HEK293 (cell line): ENCODE data around the gene SMC6.

Experiments used
- CTCF ChIA-PET: fragments of 350-600 bp; formaldehyde crosslinking; extraction: SDS; loops from one replicate; lab custom pipeline; 2021; ENCODE audit warnings: antibody characterized with exemption; lab: Yijun Ruan, JAX
- POLR2A ChIA-PET: fragments of 300-600 bp; formaldehyde crosslinking; extraction: SDS; loops from one replicate; lab custom pipeline; 2020; ENCODE audit warnings: antibody characterized with exemption, inconsistent platforms; lab: Yijun Ruan, JAX
- H3K27ac ChIP-seq: fragments of 200-500 bp; sonication (Bioruptor generic); 2 replicates; pipeline ENCODE4 v1.5.1; 2014; ENCODE audit warnings: low read depth, low read length, control low read depth, inconsistent platforms; ENCODE audit errors: extremely low read depth
- H3K36me3 ChIP-seq, 2 experiments: fragments of 200-500 bp in 1 of 2; sonication (Bioruptor generic) in 1 of 2; 1 replicate in 1 of 2; 2 replicates in 1 of 2; pipeline ENCODE4 v1.5.1; 2014 to 2017; ENCODE audit warnings: inconsistent platforms in 2 of 2, low read length in 2 of 2; ENCODE audit not compliant: control insufficient read depth in 2 of 2, insufficient read depth in 1 of 2
- H3K4me1 ChIP-seq: fragments of 200-500 bp; sonication (Bioruptor generic); 2 replicates; pipeline ENCODE4 v1.5.1; 2014; ENCODE audit warnings: mild to moderate bottlenecking, low read length, inconsistent platforms; ENCODE audit not compliant: control insufficient read depth, insufficient read depth
- H3K4me3 ChIP-seq: 2 replicates; pipeline ENCODE4 v1.5.1; 2011; ENCODE audit warnings: low read depth, mild to moderate bottlenecking, control low read depth, low read length, moderate library complexity
- H3K9me3 ChIP-seq: fragments of 200-500 bp; sonication (Bioruptor generic); 2 replicates; pipeline ENCODE4 v1.5.1; 2014; ENCODE audit warnings: low read depth, low read length, inconsistent platforms; ENCODE audit not compliant: control insufficient read depth, insufficient read depth
- BCL11B ChIP-seq: fragments of 450-650 bp; formaldehyde crosslinking; IDR thresholded peaks from 2 replicates; pipeline ENCODE4 v1.5.1; 2016; ENCODE audit warnings: low read depth, missing biosample characterization, missing genetic modification characterization
- MZF1 ChIP-seq: fragments of 450-650 bp; formaldehyde crosslinking; IDR thresholded peaks from 2 replicates; pipeline ENCODE4 v1.5.1; 2017; ENCODE audit warnings: missing biosample characterization, missing genetic modification characterization, borderline replicate concordance
- SETDB1 ChIP-seq: IDR thresholded peaks from one replicate; pipeline ENCODE4 v1.6.1; 2017; ENCODE audit warnings: mild to moderate bottlenecking, low read length, moderate library complexity, mixed read lengths; ENCODE audit not compliant: insufficient read length
- ZFP3 ChIP-seq: fragments of 450-650 bp; formaldehyde crosslinking; IDR thresholded peaks from 2 replicates; pipeline ENCODE4 v1.5.1; 2016; ENCODE audit warnings: low read depth, missing biosample characterization, missing genetic modification characterization
- ZNF146 ChIP-seq: fragments of 450-650 bp; formaldehyde crosslinking; IDR thresholded peaks from 2 replicates; pipeline ENCODE4 v1.5.1; 2016; ENCODE audit warnings: missing biosample characterization, missing genetic modification characterization
- ZNF175 ChIP-seq: fragments of 450-650 bp; formaldehyde crosslinking; IDR thresholded peaks from 2 replicates; pipeline ENCODE4 v1.5.1; 2016; ENCODE audit warnings: missing biosample characterization, missing genetic modification characterization
- ZNF223 ChIP-seq: fragments of 450-650 bp; formaldehyde crosslinking; IDR thresholded peaks from 2 replicates; pipeline ENCODE4 v1.5.1; 2016; ENCODE audit warnings: missing biosample characterization, missing genetic modification characterization
- ZNF23 ChIP-seq: fragments of 450-650 bp; formaldehyde crosslinking; IDR thresholded peaks from 2 replicates; pipeline ENCODE4 v1.5.1; 2016; ENCODE audit warnings: missing biosample characterization, missing genetic modification characterization, borderline replicate concordance
- ZNF311 ChIP-seq: fragments of 450-650 bp; formaldehyde crosslinking; IDR thresholded peaks from 2 replicates; pipeline ENCODE4 v1.5.1; 2017; ENCODE audit warnings: missing biosample characterization, missing genetic modification characterization, borderline replicate concordance
- ZNF354C ChIP-seq: fragments of 450-650 bp; formaldehyde crosslinking; IDR thresholded peaks from 2 replicates; pipeline ENCODE4 v1.5.1; 2016; ENCODE audit warnings: missing biosample characterization, missing genetic modification characterization, low read depth, borderline replicate concordance
- ZNF398 ChIP-seq: fragments of 450-650 bp; formaldehyde crosslinking; IDR thresholded peaks from 2 replicates; pipeline ENCODE4 v1.5.1; 2017; ENCODE audit warnings: missing biosample characterization, missing genetic modification characterization
- ZNF518A ChIP-seq: fragments of 450-650 bp; formaldehyde crosslinking; conservative IDR thresholded peaks from 2 replicates; pipeline ENCODE4 v1.5.1; 2016; ENCODE audit warnings: low read depth, missing biosample characterization, missing genetic modification characterization
- ZNF747 ChIP-seq: fragments of 450-650 bp; formaldehyde crosslinking; IDR thresholded peaks from 2 replicates; pipeline ENCODE4 v1.5.1; 2016; ENCODE audit warnings: missing biosample characterization, missing genetic modification characterization
- ZSCAN4 ChIP-seq: fragments of 450-650 bp; formaldehyde crosslinking; IDR thresholded peaks from 2 replicates; pipeline ENCODE4 v1.5.1; 2017; ENCODE audit warnings: missing biosample characterization, missing genetic modification characterization
- TF ChIP-seq, protein P1 (sequence below): fragments of 450-650 bp; formaldehyde crosslinking; IDR thresholded peaks from 2 replicates; pipeline ENCODE4; 2016; ENCODE audit warnings: missing biosample characterization, missing genetic modification characterization
- TF ChIP-seq, protein P2 (sequence below): fragments of 450-650 bp; formaldehyde crosslinking; IDR thresholded peaks from 2 replicates; pipeline ENCODE4 v1.5.1; 2016; ENCODE audit warnings: missing biosample characterization, missing genetic modification characterization
- TF ChIP-seq, protein P3 (sequence below): fragments of 450-650 bp; formaldehyde crosslinking; IDR thresholded peaks from 2 replicates; pipeline ENCODE4 v1.5.1; 2016; ENCODE audit warnings: missing biosample characterization, missing genetic modification characterization

Gene SMC6

GRCh38 chr2:17638196-17638743, 115.3 kb downstream of the SMC6 start (continued):
- TF ChIP-seq ZFP3 (tag by site-specific recombination): no peak
- TF ChIP-seq BCL11B (tag by site-specific recombination): no peak
- no peak for TF ChIP-seq ZNF223 (tag by site-specific recombination)
- TF ChIP-seq, protein P1, sequence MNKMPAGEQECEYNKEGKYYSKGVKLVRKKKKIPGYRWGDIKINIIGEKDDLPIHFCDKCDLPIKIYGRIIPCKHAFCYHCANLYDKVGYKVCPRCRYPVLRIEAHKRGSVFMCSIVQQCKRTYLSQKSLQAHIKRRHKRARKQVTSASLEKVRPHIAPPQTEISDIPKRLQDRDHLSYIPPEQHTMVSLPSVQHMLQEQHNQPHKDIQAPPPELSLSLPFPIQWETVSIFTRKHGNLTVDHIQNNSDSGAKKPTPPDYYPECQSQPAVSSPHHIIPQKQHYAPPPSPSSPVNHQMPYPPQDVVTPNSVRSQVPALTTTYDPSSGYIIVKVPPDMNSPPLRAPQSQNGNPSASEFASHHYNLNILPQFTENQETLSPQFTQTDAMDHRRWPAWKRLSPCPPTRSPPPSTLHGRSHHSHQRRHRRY (tag by site-specific recombination): no peak
- no peak for TF ChIP-seq MZF1 (tag by site-specific recombination)
- no peak for TF ChIP-seq ZNF747 (tag by site-specific recombination)
- no peak for TF ChIP-seq ZNF23 (tag by site-specific recombination)
- TF ChIP-seq ZNF398 (tag by site-specific recombination): no peak
- no peak for TF ChIP-seq ZNF146 (tag by site-specific recombination)
- TF ChIP-seq, protein P2, sequence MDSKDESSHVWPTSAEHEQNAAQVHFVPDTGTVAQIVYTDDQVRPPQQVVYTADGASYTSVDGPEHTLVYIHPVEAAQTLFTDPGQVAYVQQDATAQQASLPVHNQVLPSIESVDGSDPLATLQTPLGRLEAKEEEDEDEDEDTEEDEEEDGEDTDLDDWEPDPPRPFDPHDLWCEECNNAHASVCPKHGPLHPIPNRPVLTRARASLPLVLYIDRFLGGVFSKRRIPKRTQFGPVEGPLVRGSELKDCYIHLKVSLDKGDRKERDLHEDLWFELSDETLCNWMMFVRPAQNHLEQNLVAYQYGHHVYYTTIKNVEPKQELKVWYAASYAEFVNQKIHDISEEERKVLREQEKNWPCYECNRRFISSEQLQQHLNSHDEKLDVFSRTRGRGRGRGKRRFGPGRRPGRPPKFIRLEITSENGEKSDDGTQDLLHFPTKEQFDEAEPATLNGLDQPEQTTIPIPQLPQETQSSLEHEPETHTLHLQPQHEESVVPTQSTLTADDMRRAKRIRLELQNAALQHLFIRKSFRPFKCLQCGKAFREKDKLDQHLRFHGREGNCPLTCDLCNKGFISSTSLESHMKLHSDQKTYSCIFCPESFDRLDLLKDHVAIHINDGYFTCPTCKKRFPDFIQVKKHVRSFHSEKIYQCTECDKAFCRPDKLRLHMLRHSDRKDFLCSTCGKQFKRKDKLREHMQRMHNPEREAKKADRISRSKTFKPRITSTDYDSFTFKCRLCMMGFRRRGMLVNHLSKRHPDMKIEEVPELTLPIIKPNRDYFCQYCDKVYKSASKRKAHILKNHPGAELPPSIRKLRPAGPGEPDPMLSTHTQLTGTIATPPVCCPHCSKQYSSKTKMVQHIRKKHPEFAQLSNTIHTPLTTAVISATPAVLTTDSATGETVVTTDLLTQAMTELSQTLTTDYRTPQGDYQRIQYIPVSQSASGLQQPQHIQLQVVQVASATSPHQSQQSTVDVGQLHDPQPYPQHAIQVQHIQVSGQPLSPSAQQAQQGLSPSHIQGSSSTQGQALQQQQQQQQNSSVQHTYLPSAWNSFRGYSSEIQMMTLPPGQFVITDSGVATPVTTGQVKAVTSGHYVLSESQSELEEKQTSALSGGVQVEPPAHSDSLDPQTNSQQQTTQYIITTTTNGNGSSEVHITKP (tag by site-specific recombination): no peak

DNA sequence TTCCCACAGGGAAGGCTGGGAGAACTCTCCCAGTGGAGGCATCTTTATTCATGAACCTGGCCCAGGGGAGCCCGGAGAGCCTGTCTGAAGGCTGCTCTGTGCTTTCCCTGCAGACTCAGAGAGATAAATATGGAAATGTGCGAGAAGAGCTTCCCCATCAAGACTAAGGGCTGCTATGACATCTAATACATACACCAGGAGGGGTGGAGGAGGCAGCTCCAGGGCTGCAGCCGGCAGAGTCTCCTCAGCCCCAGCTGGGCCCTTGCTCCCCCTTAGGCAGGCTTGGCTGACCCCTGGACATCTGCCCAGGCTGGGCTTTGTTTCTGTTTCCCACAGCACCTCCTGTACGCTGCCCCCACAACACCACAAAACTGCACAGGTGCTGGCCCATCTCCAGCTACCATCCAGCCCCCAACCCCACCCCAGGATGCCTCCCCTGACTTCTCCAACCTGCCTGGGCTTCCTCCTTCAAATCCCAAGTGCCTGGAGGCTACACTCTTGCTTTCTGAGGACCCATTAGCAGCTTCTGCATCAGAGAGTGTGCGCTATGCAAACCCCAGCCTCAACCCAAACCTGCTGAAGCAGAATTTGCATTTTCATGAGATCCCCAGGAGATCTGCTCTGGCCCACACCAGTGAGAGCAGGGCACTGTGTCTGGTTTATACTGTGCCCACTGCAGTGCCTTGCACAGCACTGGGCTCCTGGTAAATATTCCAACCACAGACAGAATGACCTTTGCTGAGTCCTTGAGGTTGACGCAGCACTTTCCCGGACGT, 116.3 kb downstream of the SMC6 start:
- POLR2A ChIA-PET: no interaction called here
- no peak overlapping the region for H3K27ac ChIP-seq
- no peaks in the 10 kb centered on the region for H3K4me1 ChIP-seq
- no peaks in the 10 kb centered on the region for H3K36me3 ChIP-seq
- CTCF ChIA-PET: interaction anchor here (2.8 kb wide), 1 partner anchor 8 kb away, joined by 14 read pairs; no protein-coding TSS in a partner anchor
- no peak overlapping the region for H3K4me3 ChIP-seq
- no peaks in the 10 kb centered on the region for H3K9me3 ChIP-seq
- TF ChIP-seq, protein P1 (tag by site-specific recombination): no peak
- no peak for TF ChIP-seq ZNF311 (tag by site-specific recombination)
- no peak for TF ChIP-seq ZNF175 (tag by site-specific recombination)
- no peak for TF ChIP-seq ZSCAN4 (tag by site-specific recombination)
- no peak for TF ChIP-seq ZNF518A (tag by site-specific recombination)
- no peak for TF ChIP-seq SETDB1
- TF ChIP-seq, protein P3, sequence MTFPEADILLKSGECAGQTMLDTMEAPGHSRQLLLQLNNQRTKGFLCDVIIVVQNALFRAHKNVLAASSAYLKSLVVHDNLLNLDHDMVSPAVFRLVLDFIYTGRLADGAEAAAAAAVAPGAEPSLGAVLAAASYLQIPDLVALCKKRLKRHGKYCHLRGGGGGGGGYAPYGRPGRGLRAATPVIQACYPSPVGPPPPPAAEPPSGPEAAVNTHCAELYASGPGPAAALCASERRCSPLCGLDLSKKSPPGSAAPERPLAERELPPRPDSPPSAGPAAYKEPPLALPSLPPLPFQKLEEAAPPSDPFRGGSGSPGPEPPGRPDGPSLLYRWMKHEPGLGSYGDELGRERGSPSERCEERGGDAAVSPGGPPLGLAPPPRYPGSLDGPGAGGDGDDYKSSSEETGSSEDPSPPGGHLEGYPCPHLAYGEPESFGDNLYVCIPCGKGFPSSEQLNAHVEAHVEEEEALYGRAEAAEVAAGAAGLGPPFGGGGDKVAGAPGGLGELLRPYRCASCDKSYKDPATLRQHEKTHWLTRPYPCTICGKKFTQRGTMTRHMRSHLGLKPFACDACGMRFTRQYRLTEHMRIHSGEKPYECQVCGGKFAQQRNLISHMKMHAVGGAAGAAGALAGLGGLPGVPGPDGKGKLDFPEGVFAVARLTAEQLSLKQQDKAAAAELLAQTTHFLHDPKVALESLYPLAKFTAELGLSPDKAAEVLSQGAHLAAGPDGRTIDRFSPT (tag by site-specific recombination): no peak
- TF ChIP-seq ZNF354C (tag by site-specific recombination): no peak
